Endodermal cell (in vitro differentiated cells): ENCODE results near the gene MIER2. TPM values are rescaled to one million over a fixed set of nuclear protein-coding genes. Genes with fewer than 3 reads are reported as not detected.

Source experiments
- DNase-seq: peaks from one replicate; pipeline ENCODE4 v3.0.0-alpha.2; 2017
- H3K27ac ChIP-seq: 2 replicates; pipeline ENCODE4 v1.5.1; 2013; ENCODE audit warnings: mild to moderate bottlenecking, low read depth, low read length, moderate library complexity
- H3K27me3 ChIP-seq: 2 replicates; pipeline ENCODE4 v1.6.1; 2013; ENCODE audit warnings: mild to moderate bottlenecking, low read length, moderate library complexity; ENCODE audit not compliant: insufficient read depth, control insufficient read depth, poor library complexity, severe bottlenecking
- H3K36me3 ChIP-seq: 2 replicates; pipeline ENCODE4 v1.7.0; 2013; ENCODE audit warnings: mild to moderate bottlenecking, low read length, moderate library complexity; ENCODE audit not compliant: control insufficient read depth, insufficient read depth
- H3K4me1 ChIP-seq: one replicate; pipeline ENCODE4 v1.7.0; 2013; ENCODE audit warnings: low read length; ENCODE audit not compliant: control insufficient read depth, insufficient read depth
- H3K4me3 ChIP-seq: 2 replicates; pipeline ENCODE4 v1.5.1; 2013; ENCODE audit warnings: mild to moderate bottlenecking, low read length, moderate library complexity
- H3K9ac ChIP-seq: 2 replicates; pipeline ENCODE4 v1.6.1; 2013; ENCODE audit warnings: mild to moderate bottlenecking, low read length, moderate library complexity; ENCODE audit not compliant: poor library complexity, severe bottlenecking; ENCODE audit errors: extremely low read depth
- H3K9me3 ChIP-seq: 2 replicates; pipeline ENCODE4 v1.6.1; 2013; ENCODE audit warnings: mild to moderate bottlenecking, low read length, moderate library complexity; ENCODE audit not compliant: control insufficient read depth
- H3K27ac Mint-ChIP-seq: 2 replicates; pipeline ENCODE4 v1.8.0; 2020; ENCODE audit warnings: mixed read lengths
- H3K27me3 Mint-ChIP-seq: 2 replicates; pipeline ENCODE4 v1.8.0; 2021; ENCODE audit warnings: mild to moderate bottlenecking, mixed read lengths; ENCODE audit not compliant: insufficient read depth
- H3K36me3 Mint-ChIP-seq: 2 replicates; pipeline ENCODE4 v1.8.0; 2020; ENCODE audit warnings: low read depth, mixed read lengths
- H3K4me1 Mint-ChIP-seq: 2 replicates; pipeline ENCODE4 v1.8.0; 2020; ENCODE audit warnings: mixed read lengths
- H3K4me3 Mint-ChIP-seq: 2 replicates; pipeline ENCODE4 v1.8.0; 2020; ENCODE audit warnings: mild to moderate bottlenecking, moderate library complexity, mixed read lengths
- H3K9me3 Mint-ChIP-seq: 2 replicates; pipeline ENCODE4 v1.8.0; 2020; ENCODE audit warnings: mild to moderate bottlenecking, mixed read lengths
- CTCF ChIP-seq: fragments of 200-600 bp; sonication (generic); conservative IDR thresholded peaks from 2 replicates; pipeline ENCODE4 v1.5.0; 2021; ENCODE audit warnings: antibody characterized with exemption, mild to moderate bottlenecking
- WGBS, 2 experiments: methylation state at CpG; one replicate each; pipeline versions ENCODE4 v1.1.5 to v1.1.7; 2013; ENCODE audit warnings: missing lambda C conversion rate in 2 of 2, mixed read lengths in 1 of 2; ENCODE audit not compliant: insufficient coverage in 1 of 2, insufficient read length in 1 of 2; 5-methylcytosine and 5-hydroxymethylcytosine counted together
- total RNA-seq, 2 donors: library from RNA; stranded (reverse); fragmentation: NEBNext Ultra II Directional in 1 of 2; extraction: Animal tissue kit (Norgen Biotek cat#: 25700) in 1 of 2; gene quantifications; 2 replicates in 1 of 2; 3 replicates in 1 of 2; pipeline ENCODE4 v1.2.1, GENCODE V29; 2021

MIER2 gene
- total RNA-seq, 2 donors from 2014 or later = 50.5 to 51.3 TPM

- Histone ChIP-seq H3K4me1 (no peaks in the 10 kb centered on the region), H3K9ac (no peak overlapping the region), H3K4me3 (no peak overlapping the region), H3K27me3 (no peaks in the 10 kb centered on the region), H3K36me3 (peaks cover 36% of the 10 kb centered on the region), H3K9me3 (no peaks in the 10 kb centered on the region), H3K27ac (no peak overlapping the region)
- Mint-ChIP-seq H3K4me1 (peaks cover 5% of the 10 kb centered on the region), H3K4me3 (no peak overlapping the region), H3K27me3 (no peaks in the 10 kb centered on the region), H3K27ac (no peak overlapping the region), H3K36me3 (peaks cover 34% of the 10 kb centered on the region), H3K9me3 (no peaks in the 10 kb centered on the region)
- DNase-seq = no peak
- TF ChIP-seq CTCF = no peak
- 96% methylated on average over 19 to 43 of the region's 43 CpGs for WGBS, 2 experiments
These were observed 39.1 kb downstream of the MIER2 start for GRCh38 chr19:305240-306150.

GRCh38 chr19:296476-297225, 47.9 kb downstream of the MIER2 start:
- Histone ChIP-seq H3K4me3 (no peak overlapping the region), H3K27ac (no peak overlapping the region), H3K4me1 (peaks cover 3% of the 10 kb centered on the region), H3K9ac (no peak overlapping the region), H3K27me3 (peaks cover 9% of the 10 kb centered on the region), H3K36me3 (no peaks in the 10 kb centered on the region), H3K9me3 (no peaks in the 10 kb centered on the region)
- Mint-ChIP-seq H3K9me3 (no peaks in the 10 kb centered on the region), H3K4me1 (peaks cover 13% of the 10 kb centered on the region), H3K4me3 (no peak overlapping the region), H3K27me3 (peaks cover 31% of the 10 kb centered on the region), H3K27ac (peak overlapping the region; percentile 1), H3K36me3 (peaks cover 3% of the 10 kb centered on the region)
- WGBS, 2 experiments = 91% methylated on average over 19 to 22 of the region's 22 CpGs
- DNase-seq = peak; percentile 46
- no peak for TF ChIP-seq CTCF

- no peaks in the 10 kb centered on the region for H3K36me3 ChIP-seq
- H3K9ac ChIP-seq = no peak overlapping the region
- 78 to 95% methylated on average over 4 to 13 of the region's 13 CpGs for WGBS, 2 experiments
- no peak for TF ChIP-seq CTCF
- Mint-ChIP-seq H3K27me3 (peaks cover 31% of the 10 kb centered on the region), H3K9me3 (no peaks in the 10 kb centered on the region), H3K36me3 (no peaks in the 10 kb centered on the region), H3K4me1 (peaks cover 13% of the 10 kb centered on the region), H3K4me3 (no peak overlapping the region), H3K27ac (peak overlapping the region; percentile 15)
- peaks cover 3% of the 10 kb centered on the region for H3K4me1 ChIP-seq
- no peaks in the 10 kb centered on the region for H3K9me3 ChIP-seq
- no peak overlapping the region for H3K27ac ChIP-seq
- peaks cover 9% of the 10 kb centered on the region for H3K27me3 ChIP-seq
- DNase-seq = peak; percentile 47
- H3K4me3 ChIP-seq = no peak overlapping the region
These were observed 48.8 kb downstream of the MIER2 start for GRCh38 chr19:295687-296370.
